Measurements from ENCODE around the gene FPR3. TPM values are rescaled to one million over a fixed set of nuclear protein-coding genes. Genes with fewer than 3 reads are reported as not detected.
A peak's percentile ranks its signal among the peaks of the same experiment; 100 is the strongest.
"Not testable (repeated sequence)": the region's sequence is repeated elsewhere in the genome, so short reads cannot be mapped to it uniquely, and the experiment has no call there.

The FPR3 gene
- total and polyA plus RNA-seq, 12 donors: 1.1 to 33.8 (median 18.1) TPM

DNA sequence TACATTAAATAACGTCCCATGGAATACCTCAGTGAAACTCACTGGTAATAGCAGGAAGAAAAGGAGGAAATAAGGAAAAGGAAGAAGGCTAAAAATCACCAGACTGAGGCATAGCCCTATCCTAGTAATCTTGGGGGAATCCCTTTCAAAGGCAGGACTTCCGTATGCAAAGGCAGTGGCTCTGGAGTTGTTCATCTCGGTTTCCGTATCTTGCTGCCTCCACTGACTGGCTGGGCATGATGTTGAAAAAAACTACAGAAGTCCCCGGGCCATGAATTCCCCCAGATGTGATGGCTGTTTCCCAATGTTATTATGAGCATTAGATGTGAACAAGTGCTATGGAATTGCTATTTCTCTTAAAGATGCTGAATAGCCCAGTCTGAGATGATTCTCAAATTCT lies 28.5 kb upstream of the FPR3 start:
- peaks cover 4% of the 10 kb centered on the region for H3K27me3 ChIP-seq
- TF ChIP-seq POLR2A (IDR thresholded peaks at IDR 0.05) (no peak), CTCF (IDR thresholded peaks at IDR 0.05) (no peak)
- 54 to 80% (median 56%) methylated on average over 5 of the region's 5 CpGs for WGBS, 4 donors
- H3K27ac ChIP-seq: no peak overlapping the region
- DNase-seq: no peak
- no peaks in the 10 kb centered on the region for H3K36me3 ChIP-seq (replicated peaks in 1 of 2)
- no peak overlapping the region for H3K4me3 ChIP-seq
- no peaks in the 10 kb centered on the region for H3K4me1 ChIP-seq (replicated peaks in 1 of 2)
- no peaks in the 10 kb centered on the region for H3K9me3 ChIP-seq (replicated peaks in 1 of 3)
- intact Hi-C loops (cut with DNase I): no loop called here

- peak overlapping the region in 1 of 5 donors; percentile 45 for H3K27ac ChIP-seq
- H3K9me3 ChIP-seq (replicated peaks in 1 of 3): no peaks in the 10 kb centered on the region
- H3K27me3 ChIP-seq: peaks cover 4% of the 10 kb centered on the region
- intact Hi-C loops (cut with DNase I): loop anchor here in 1 of 2 donors (10.0 kb wide), 1 partner anchor 87 kb away; no protein-coding TSS in a partner anchor
- WGBS, 4 donors: 52 to 60% (median 53%) methylated on average over 10 of the region's 10 CpGs
- no peak for TF ChIP-seq POLR2A (IDR thresholded peaks at IDR 0.05)
- TF ChIP-seq CTCF (IDR thresholded peaks at IDR 0.05): no peak
- no peak overlapping the region for H3K4me3 ChIP-seq
- no peaks in the 10 kb centered on the region for H3K36me3 ChIP-seq (replicated peaks in 1 of 2)
- no peaks in the 10 kb centered on the region for H3K4me1 ChIP-seq (replicated peaks in 1 of 2)
- peak in 2 of 7 donors; percentile 14 to 21 for DNase-seq
Measured at GRCh38 chr19:51771376-51772130, 23.4 kb upstream of the FPR3 start.

DNA sequence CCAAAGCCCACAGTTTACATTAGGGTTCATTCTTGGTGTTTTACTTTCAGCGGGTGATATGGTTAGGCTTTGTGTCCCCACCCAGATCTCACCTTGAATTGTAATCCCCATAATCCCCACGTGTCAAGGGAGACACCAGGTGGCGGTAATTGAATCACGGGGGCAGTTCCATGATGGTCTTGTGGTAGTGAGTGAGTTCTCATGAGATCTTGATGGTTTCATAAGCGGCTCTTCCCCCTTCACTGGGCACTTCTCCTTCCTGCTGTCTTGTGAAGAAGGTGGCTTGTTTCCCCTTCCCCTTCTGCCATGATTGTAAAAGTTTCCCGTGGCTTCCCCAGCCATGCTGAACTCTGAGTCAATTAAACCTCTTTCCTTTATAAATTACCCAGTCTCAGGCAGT lies 22.0 kb upstream of the FPR3 start:
- Histone ChIP-seq H3K4me3 (no peak overlapping the region), H3K27ac (no peak overlapping the region), H3K9me3 (replicated peaks in 1 of 3) (no peaks in the 10 kb centered on the region), H3K27me3 (peaks cover 4% of the 10 kb centered on the region), H3K4me1 (replicated peaks in 1 of 2) (no peaks in the 10 kb centered on the region), H3K36me3 (replicated peaks in 1 of 2) (no peaks in the 10 kb centered on the region)
- intact Hi-C loops (cut with DNase I): loop anchor here in 1 of 2 donors (10.0 kb wide), 1 partner anchor 88 kb away; no protein-coding TSS in a partner anchor
- DNase-seq: no peak
- TF ChIP-seq CTCF (IDR thresholded peaks at IDR 0.05) (no peak), POLR2A (IDR thresholded peaks at IDR 0.05) (no peak)
- 55 to 74% (median 59%) methylated on average over 6 of the region's 6 CpGs for WGBS, 4 donors

DNA sequence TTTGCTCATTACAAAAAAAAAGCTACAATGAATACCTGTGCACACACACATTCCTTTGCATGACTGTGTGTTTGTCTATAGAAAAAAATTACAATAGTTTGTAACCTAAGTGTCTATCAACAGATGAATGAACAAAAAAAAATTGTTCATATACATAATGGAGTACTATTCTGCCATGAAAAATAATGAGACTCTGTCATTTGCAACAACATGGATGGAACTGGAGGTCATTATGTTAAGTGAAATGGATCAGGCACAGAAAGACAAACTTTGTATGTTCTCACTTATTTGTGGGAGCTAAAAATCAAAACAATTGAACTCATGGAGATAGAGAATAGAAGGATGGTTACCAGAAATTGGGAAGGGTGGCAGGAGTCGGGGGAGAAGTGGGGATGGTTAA lies 18.4 kb upstream of the FPR3 start:
- H3K27me3 ChIP-seq; H3K36me3 ChIP-seq (replicated peaks in 1 of 2); H3K27ac ChIP-seq; H3K9me3 ChIP-seq (replicated peaks in 1 of 3); DNase-seq; H3K4me3 ChIP-seq; H3K4me1 ChIP-seq (replicated peaks in 1 of 2): not testable (repeated sequence)
- intact Hi-C loops (cut with DNase I): loop anchor here in 1 of 2 donors (10.0 kb wide), 1 partner anchor 92 kb away; no protein-coding TSS in a partner anchor
- 77 to 90% (median 82%) methylated on average over 1 of the region's 1 CpG for WGBS, 4 donors

Data from adrenal gland (tissue), 12 donors.